Measurements from ENCODE around the gene CRB2.

The CRB2 gene

DNA sequence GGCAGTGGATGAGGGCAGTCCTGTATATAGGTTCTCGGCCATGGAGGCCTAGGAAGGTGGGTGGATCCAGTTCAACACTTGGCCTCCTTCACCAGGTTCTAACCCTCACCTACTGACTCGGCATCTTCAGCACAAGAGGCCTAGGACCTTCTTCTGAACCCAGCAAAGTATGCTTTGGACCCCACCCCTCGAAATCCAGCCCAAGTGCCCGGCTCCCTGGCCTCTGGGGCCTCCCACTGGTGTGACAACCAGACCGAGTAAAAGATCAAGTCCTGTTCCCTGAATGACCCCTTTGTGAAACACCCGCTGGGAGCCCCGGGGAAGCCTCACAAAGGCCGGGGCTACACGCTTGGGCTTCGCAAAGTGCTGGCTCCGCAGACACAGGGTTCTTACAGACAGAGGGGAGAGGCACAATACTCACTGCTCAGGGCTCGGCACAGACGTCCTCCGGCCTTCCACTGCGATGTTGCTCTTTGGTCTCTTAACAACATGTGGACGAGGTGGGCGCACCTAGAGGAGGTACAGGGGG is 47.0 kb downstream of the CRB2 start:
- no peak for DNase-seq (ENCODE audit: low read depth in 2 of 2)

GRCh38 chr9:123406016-123406415 is 50.0 kb downstream of the CRB2 start:
- DNase-seq (ENCODE audit: low read depth in 2 of 2), result no peak

DNA sequence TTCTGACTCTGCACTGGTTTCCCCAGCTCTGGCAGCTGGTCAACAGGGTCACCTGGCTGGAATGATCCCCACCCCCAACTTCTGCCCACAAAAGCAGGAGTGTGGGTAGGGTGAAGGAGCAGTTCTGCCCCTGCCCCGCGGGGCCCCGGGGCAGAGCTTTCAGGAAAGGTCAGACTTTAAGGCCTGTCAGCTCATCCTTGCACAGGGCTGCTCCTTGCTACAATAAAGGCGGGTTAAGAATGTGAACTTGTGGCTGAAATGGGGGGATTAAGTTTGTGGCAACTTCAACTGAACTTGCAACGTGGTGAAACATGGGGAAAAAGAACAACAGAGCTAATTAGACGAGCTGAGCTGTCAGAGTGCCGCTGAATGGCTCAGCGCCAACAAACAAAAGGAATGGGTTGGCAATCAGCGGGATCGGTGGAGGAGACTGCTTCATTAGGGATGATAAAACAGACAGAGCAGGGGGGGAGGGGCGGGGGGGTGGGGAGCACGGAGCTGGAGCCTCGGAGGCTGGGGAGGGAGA is 50.8 kb downstream of the CRB2 start:
- DNase-seq (ENCODE audit: low read depth in 2 of 2), result no peak

- DNase-seq (ENCODE audit: low read depth in 2 of 2), result no peak
Measured at GRCh38 chr9:123407217-123407851, 51.3 kb downstream of the CRB2 start.

DNA sequence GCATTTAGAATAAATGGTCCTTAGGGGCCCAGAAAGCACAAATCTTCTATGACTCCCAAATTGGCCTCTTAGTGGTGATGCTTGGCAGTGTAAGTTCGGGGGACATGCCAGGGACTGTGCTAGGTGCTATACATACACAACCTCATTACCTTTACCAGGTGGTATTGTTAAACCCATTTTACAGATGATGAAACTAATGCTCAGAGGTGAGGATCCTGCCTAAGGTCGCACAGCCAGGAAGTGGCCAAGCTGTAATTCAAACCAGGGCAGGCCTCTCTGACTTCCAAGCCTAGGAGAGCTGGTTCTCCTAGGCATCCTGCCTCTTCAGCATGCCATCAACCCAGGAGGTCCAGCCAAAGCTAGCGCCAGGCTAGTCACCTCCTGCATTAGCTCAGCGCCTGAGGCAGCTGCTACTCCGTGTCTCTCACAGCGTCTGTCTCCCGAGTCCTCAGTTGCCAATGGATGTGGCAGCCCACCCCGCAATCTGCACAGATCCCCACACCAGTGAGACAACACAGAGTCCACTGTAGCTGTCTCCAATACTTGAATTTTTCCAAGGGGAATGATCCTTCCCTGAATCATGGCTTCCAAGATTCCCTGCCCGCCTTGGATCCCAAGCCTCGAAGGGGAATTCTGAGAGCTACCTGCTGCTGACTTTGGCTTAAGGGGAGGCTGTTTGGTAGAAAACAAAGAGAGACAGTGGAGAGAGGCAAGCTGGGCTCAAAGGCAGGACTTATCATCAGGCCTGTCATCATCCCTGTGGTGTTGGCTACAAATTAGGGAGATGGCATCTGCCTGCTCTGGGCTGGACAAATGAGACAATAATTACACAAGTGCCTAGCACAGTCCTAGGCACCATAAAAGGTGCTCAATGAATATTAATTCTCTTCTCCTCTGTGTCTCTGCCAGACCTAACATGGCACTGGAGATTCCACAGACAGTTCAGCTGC is 52.6 kb downstream of the CRB2 start:
- DNase-seq (ENCODE audit: low read depth in 2 of 2), result no peak

DNA sequence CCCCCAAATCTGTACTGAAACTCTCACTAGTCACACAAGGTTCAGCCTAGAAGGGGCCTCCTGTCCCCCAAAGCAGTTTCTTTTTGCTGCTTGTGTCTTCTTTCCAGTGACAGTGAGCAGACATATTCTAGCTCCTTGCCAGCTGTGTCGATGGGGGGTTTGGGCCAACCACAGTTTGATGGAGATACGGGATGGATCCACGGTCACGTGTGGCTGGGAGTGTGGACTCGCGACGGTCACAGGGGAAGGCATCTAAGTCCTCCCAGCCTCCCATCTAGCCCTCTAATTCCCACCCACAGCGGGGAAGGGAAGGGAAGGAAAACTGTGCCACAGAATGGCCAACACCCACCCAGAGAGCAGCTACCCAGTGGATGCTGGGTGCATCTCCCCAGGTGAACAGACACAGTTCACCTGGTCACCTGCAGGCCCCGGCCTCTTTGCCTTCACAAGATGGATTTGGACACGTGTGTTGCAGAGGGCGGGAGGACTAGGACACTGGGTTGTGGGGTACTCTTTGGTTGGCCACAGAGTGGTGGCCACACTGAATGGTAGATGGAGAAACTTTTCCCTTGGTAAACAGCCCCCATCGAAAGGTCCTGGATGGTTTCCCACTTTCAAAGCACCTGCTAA is 54.4 kb downstream of the CRB2 start:
- no peak for DNase-seq (ENCODE audit: low read depth in 2 of 2)

DNA sequence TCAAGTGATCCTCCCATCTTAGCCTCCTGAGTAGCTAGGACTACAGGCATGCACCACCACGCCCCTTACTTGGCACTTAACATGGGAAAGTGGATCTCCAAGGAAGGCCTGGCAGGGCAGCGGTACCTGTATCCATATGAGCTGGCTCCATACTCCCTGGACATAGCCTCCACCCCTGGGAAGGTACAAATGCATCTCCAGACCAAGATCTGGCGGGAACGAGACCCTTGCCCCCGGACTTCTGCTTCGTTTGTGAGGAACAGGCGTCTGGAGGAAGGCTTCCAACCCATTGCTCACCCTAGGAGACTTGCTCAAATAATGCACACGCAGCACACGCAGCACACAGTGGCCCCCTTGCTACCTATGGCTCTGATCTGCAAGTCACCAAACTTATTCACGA is 55.2 kb downstream of the CRB2 start:
- no peak for DNase-seq (ENCODE audit: low read depth in 2 of 2)

DNA sequence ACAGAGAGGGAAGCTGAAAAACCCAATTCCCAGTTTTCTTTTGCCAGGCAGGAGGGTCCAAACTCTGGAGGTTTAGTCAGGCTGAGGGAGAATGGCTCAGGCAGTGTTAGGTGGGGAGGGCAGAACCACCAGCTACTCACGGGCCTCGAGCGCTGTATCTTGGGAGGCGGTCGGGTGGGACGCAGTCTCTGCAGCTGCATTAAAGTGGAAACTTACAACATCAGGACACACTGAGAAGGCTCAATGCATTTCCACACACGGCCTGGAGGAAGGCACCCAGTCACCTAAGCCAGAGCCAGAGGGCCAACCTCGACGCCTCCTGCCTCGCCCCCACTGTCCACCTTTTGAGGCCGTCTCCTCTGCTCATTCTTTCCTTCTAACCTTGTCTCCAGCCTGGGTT is 55.6 kb downstream of the CRB2 start:
- no peak for DNase-seq (ENCODE audit: low read depth in 2 of 2)

GRCh38 chr9:123412171-123412820 is 56.3 kb downstream of the CRB2 start:
- no peak for DNase-seq (ENCODE audit: low read depth in 2 of 2)

- no peak for DNase-seq (ENCODE audit: low read depth in 2 of 2)
Measured at GRCh38 chr9:123414204-123414603, 58.2 kb downstream of the CRB2 start.

GRCh38 chr9:123414936-123415930 is 59.2 kb downstream of the CRB2 start:
- DNase-seq (ENCODE audit: low read depth in 2 of 2), result no peak

GRCh38 chr9:123416176-123416575 is 60.2 kb downstream of the CRB2 start:
- no peak for DNase-seq (ENCODE audit: low read depth in 2 of 2)

DNA sequence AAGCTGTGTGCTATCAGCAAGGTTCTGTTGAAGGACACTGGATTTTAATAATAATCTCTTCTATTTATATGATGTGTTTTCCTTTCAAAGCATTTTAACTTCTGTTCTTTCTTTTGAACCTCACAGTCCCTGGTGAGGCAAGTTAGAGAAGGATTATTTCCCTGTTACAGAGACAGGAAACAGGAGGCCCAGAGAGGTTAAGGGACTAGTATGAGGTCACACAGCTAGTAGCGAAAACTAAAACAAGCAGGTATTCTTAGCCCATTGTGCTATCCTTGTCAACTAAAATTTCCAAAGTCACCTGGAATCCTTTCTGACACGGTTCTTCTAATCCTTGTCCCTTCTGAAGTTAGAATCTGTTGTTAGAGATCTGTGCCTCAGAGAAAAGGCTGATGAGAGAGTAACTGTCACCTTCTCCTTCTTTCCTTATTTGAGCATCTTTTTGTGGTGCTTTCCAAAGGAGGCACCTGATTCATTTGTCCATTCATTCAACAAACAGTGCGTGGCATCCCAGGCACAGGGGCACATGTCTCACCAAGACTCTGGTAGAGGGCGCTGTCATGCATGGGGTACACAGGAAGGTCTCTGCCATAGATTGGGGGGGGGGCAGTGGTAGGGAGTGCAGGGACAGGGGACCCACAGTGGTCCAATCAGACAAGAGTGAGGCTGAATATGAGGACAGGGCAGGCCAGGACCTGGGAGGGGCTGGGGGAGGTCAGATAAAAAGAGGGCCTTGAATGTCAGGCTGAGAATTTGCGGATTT is 61.5 kb downstream of the CRB2 start:
- no peak for DNase-seq (ENCODE audit: low read depth in 2 of 2)

DNA sequence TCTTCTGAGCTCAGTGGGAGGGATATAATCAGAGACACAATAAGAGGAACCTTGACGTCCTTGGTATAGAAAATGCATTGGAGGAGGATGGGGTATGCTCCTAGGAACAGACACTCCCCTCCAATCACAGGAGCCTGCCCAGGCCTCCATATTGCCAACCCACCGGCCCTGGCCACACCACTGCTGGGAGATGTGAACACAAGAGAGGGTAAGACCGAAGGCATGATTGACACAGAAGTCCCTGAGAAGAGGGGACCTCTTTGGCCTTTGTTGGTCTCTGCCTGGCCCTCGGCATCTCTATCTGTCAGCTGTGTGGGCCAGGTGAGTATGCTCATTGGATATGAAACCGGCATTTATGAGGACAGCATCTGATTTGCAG is 62.0 kb downstream of the CRB2 start:
- DNase-seq (ENCODE audit: low read depth in 2 of 2), result no peak

DNA sequence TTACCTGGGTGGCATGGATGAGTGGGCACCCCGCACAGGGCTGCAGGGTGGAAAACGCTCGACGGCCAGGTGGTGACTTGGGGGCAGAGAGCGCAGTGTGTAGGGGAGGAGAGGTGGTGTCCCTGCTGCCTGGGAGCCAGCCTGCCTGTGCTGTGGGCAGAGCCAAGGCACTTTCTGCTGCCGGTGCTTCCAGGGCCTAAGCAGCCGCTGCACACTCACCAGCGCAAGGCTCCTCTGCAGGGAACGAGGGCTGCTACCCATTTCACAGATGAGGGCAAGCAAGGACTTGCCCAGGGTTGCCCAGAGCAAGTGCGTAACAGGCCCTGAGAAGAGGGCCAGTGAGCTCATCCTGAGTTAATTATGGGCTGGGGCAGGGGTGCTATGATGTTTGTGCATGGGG is 62.5 kb downstream of the CRB2 start:
- no peak for DNase-seq (ENCODE audit: low read depth in 2 of 2)

- no peak for DNase-seq (ENCODE audit: low read depth in 2 of 2)
Measured at GRCh38 chr9:123419091-123419490, 63.1 kb downstream of the CRB2 start.

DNA sequence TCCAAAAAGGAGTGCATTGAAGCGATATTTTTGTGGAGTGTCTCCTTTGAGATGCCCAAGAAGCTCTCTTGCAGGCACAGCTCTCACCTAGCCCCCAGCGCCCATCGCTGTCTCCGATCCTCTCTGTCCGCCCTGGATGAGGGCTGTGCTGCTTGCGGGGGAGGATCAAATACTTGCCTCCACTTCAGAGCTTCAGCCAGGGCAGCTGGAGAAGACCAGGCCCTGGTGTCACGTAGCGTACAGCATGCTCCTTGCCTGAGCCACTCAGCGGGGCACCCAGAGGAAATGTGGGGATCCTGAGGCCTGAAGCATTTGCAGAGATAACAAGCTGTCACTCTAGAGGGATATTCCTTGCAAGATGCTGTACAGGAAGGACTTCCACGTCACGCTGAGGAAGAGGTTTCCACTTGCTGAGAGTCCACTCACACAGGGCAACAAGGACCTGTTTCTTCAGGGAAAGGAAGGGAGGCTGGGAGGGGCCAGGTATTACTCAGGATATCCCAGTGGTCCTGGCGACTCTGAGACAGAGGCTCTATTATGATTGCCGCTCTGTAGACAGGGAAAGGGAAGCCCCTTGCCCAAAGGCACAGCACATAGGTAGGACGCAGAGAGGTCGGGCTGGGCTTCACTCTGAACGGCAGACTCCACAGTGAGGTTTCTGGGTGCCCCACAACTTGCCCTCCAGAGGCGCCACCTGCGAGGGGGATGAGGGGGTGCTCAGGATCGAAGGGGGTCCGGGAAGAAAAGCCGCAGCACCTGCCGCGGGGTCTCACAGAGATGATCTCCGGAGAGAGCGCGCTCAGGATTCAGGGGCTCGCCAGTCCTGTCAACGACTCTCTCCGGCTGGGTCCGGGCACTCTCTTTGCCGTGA is 64.0 kb downstream of the CRB2 start:
- no peak for DNase-seq (ENCODE audit: low read depth in 2 of 2)

- DNase-seq (ENCODE audit: low read depth in 2 of 2), result no peak
Measured at GRCh38 chr9:123420592-123421111, 64.7 kb downstream of the CRB2 start.

- DNase-seq (ENCODE audit: low read depth in 2 of 2), result no peak
Measured at GRCh38 chr9:123421186-123421585, 65.2 kb downstream of the CRB2 start.
